Ureter (tissue), 1 donor: ENCODE data around the gene RDX. TPM values are rescaled to one million over a fixed set of nuclear protein-coding genes. Genes with fewer than 3 reads are reported as not detected.
"Not testable (repeated sequence)": the region's sequence is repeated elsewhere in the genome, so short reads cannot be mapped to it uniquely, and the experiment has no call there.

Source experiments
- DNase-seq: peaks from one replicate; pipeline ENCODE4 v3.0.0-alpha.2; 2020; ENCODE audit warnings: low spot score
- total RNA-seq: library from RNA; stranded (reverse); gene quantifications from one replicate; pipeline ENCODE4 v1.2.4, GENCODE V29; 2023
- donor health status: DM: yes; HTN: yes; CAD: no.

RDX gene
- total RNA-seq, 1 donor from 2014 or later = 71.7 TPM

- no peak for DNase-seq
Measured at GRCh38 chr11:110272919-110273318, 23.5 kb downstream of the RDX start.

- no peak for DNase-seq
Measured at GRCh38 chr11:110269996-110270395, 26.4 kb downstream of the RDX start.

- DNase-seq = no peak
Measured at GRCh38 chr11:110268441-110268840, 28.0 kb downstream of the RDX start.

- no peak for DNase-seq
Measured at GRCh38 chr11:110262072-110262403, 34.4 kb downstream of the RDX start.

- DNase-seq = no peak
Measured at GRCh38 chr11:110261195-110262071, 35.0 kb downstream of the RDX start.

- DNase-seq = no peak
Measured at GRCh38 chr11:110253525-110253924, 42.9 kb downstream of the RDX start.

GRCh38 chr11:110251836-110252235, 44.6 kb downstream of the RDX start:
- no peak for DNase-seq

GRCh38 chr11:110250168-110250567, 46.2 kb downstream of the RDX start:
- DNase-seq = no peak

GRCh38 chr11:110249766-110250165, 46.6 kb downstream of the RDX start:
- no peak for DNase-seq

- DNase-seq = no peak
Measured at GRCh38 chr11:110249066-110249465, 47.3 kb downstream of the RDX start.

GRCh38 chr11:110243791-110244190, 52.6 kb downstream of the RDX start:
- no peak for DNase-seq

GRCh38 chr11:110242746-110243145, 53.7 kb downstream of the RDX start:
- no peak for DNase-seq

GRCh38 chr11:110242188-110242587, 54.2 kb downstream of the RDX start:
- DNase-seq = no peak

GRCh38 chr11:110235966-110236365, 60.4 kb downstream of the RDX start:
- no peak for DNase-seq

GRCh38 chr11:110230377-110230776, 66.0 kb downstream of the RDX start:
- DNase-seq = no peak

GRCh38 chr11:110219006-110219785, 77.2 kb downstream of the RDX start:
- no peak for DNase-seq

- DNase-seq = no peak
Measured at GRCh38 chr11:110217936-110218335, 78.5 kb downstream of the RDX start.

GRCh38 chr11:110217223-110217877, 79.1 kb downstream of the RDX start:
- DNase-seq = no peak

GRCh38 chr11:110209313-110209694, 87.1 kb downstream of the RDX start:
- not testable (repeated sequence) for DNase-seq

- not testable (repeated sequence) for DNase-seq
Measured at GRCh38 chr11:110208678-110209312, 87.6 kb downstream of the RDX start.

- DNase-seq = no peak
Measured at GRCh38 chr11:110207123-110207522, 89.3 kb downstream of the RDX start.

GRCh38 chr11:110200836-110201235, 95.6 kb downstream of the RDX start:
- no peak for DNase-seq
